ENCODE results near the gene DMD. TPM values are rescaled to one million over a fixed set of nuclear protein-coding genes. Genes with fewer than 3 reads are reported as not detected.

DMD gene
- total RNA-seq, 1 experiment from 2014 or later = 47.2 TPM

GRCh38 chrX:31697294-31697916, 1513.9 kb downstream of the DMD start:
- BruUV-seq (replicated peaks) = no TSS peak
- no peaks in the 10 kb centered on the region for H3K9me3 ChIP-seq
- no peak overlapping the region for H3K4me3 ChIP-seq (ENCODE audit: low read depth, low read length)
- intact Hi-C loops (cut with micrococcal nuclease; ENCODE audit: unreplicated experiment) = no loop called here
- no peak overlapping the region for H3K27ac Mint-ChIP-seq (ENCODE audit: unreplicated experiment)
- no peaks in the 10 kb centered on the region for H3K9me3 Mint-ChIP-seq (ENCODE audit: unreplicated experiment)
- peaks cover 4% of the 10 kb centered on the region for H3K4me1 Mint-ChIP-seq (ENCODE audit: low read depth, unreplicated experiment)
- no peaks in the 10 kb centered on the region for H3K36me3 Mint-ChIP-seq (ENCODE audit: insufficient read depth, unreplicated experiment)
- ChIA-PET CTCF (no interaction called here), POLR2A (no interaction called here)
- H3K4me3 Mint-ChIP-seq (ENCODE audit: unreplicated experiment) = no peak overlapping the region
- H3K4me1 ChIP-seq = no peaks in the 10 kb centered on the region
- H3K27me3 Mint-ChIP-seq (ENCODE audit: insufficient read depth, unreplicated experiment) = no peaks in the 10 kb centered on the region
- H3K27me3 ChIP-seq (replicated peaks; ENCODE audit: control insufficient read depth, insufficient read depth, low read length) = no peaks in the 10 kb centered on the region
- DNase-seq = no peak
- H3K36me3 ChIP-seq (ENCODE audit: control insufficient read depth, insufficient read depth, low read length) = no peaks in the 10 kb centered on the region
- TF ChIP-seq CTCF (IDR thresholded peaks at IDR 0.05; ENCODE audit: insufficient read depth in 1 of 2, low read depth in 1 of 2, low read length in 1 of 2, severe bottlenecking in 1 of 2, unreplicated experiment in 1 of 2) = no peak

- no peaks in the 10 kb centered on the region for H3K4me1 ChIP-seq
- H3K36me3 ChIP-seq (ENCODE audit: control insufficient read depth, insufficient read depth, low read length) = no peaks in the 10 kb centered on the region
- H3K27ac Mint-ChIP-seq (ENCODE audit: unreplicated experiment) = no peak overlapping the region
- ChIA-PET CTCF (no interaction called here), POLR2A (no interaction called here)
- intact Hi-C loops (cut with micrococcal nuclease; ENCODE audit: unreplicated experiment) = no loop called here
- H3K27me3 Mint-ChIP-seq (ENCODE audit: insufficient read depth, unreplicated experiment) = no peaks in the 10 kb centered on the region
- no TSS peak for BruUV-seq (replicated peaks)
- no peaks in the 10 kb centered on the region for H3K27me3 ChIP-seq (replicated peaks; ENCODE audit: control insufficient read depth, insufficient read depth, low read length)
- peaks cover 7% of the 10 kb centered on the region for H3K4me1 Mint-ChIP-seq (ENCODE audit: low read depth, unreplicated experiment)
- no peaks in the 10 kb centered on the region for H3K36me3 Mint-ChIP-seq (ENCODE audit: insufficient read depth, unreplicated experiment)
- TF ChIP-seq CTCF (IDR thresholded peaks at IDR 0.05; ENCODE audit: insufficient read depth in 1 of 2, low read depth in 1 of 2, low read length in 1 of 2, severe bottlenecking in 1 of 2, unreplicated experiment in 1 of 2) = no peak
- DNase-seq = no peak
- H3K9me3 Mint-ChIP-seq (ENCODE audit: unreplicated experiment) = no peaks in the 10 kb centered on the region
- H3K4me3 Mint-ChIP-seq (ENCODE audit: unreplicated experiment) = no peak overlapping the region
- H3K9me3 ChIP-seq = no peaks in the 10 kb centered on the region
- H3K4me3 ChIP-seq (ENCODE audit: low read depth, low read length) = no peak overlapping the region
These were observed 1531.5 kb downstream of the DMD start for GRCh38 chrX:31679861-31680260.

GRCh38 chrX:31670245-31670644, 1541.1 kb downstream of the DMD start:
- Histone ChIP-seq H3K4me1 (no peaks in the 10 kb centered on the region), H3K36me3 (ENCODE audit: control insufficient read depth, insufficient read depth, low read length) (no peaks in the 10 kb centered on the region), H3K9me3 (no peaks in the 10 kb centered on the region), H3K27me3 (replicated peaks; ENCODE audit: control insufficient read depth, insufficient read depth, low read length) (no peaks in the 10 kb centered on the region), H3K4me3 (ENCODE audit: low read depth, low read length) (no peak overlapping the region)
- Mint-ChIP-seq H3K4me3 (ENCODE audit: unreplicated experiment) (no peak overlapping the region), H3K27me3 (ENCODE audit: insufficient read depth, unreplicated experiment) (no peaks in the 10 kb centered on the region), H3K27ac (ENCODE audit: unreplicated experiment) (no peak overlapping the region), H3K4me1 (ENCODE audit: low read depth, unreplicated experiment) (no peaks in the 10 kb centered on the region), H3K36me3 (ENCODE audit: insufficient read depth, unreplicated experiment) (no peaks in the 10 kb centered on the region), H3K9me3 (ENCODE audit: unreplicated experiment) (peaks cover 13% of the 10 kb centered on the region)
- BruUV-seq (replicated peaks) = no TSS peak
- TF ChIP-seq CTCF (IDR thresholded peaks at IDR 0.05; ENCODE audit: insufficient read depth in 1 of 2, low read depth in 1 of 2, low read length in 1 of 2, severe bottlenecking in 1 of 2, unreplicated experiment in 1 of 2) = no peak
- no peak for DNase-seq
- intact Hi-C loops (cut with micrococcal nuclease; ENCODE audit: unreplicated experiment) = no loop called here
- ChIA-PET CTCF (no interaction called here), POLR2A (no interaction called here)

Measured in Caco-2 (cell line).